Calu3 (cell line): ENCODE measurements around the gene SPOCK1. TPM values are rescaled to one million over a fixed set of nuclear protein-coding genes. Genes with fewer than 3 reads are reported as not detected.

Experiments used
- BruUV-seq: library from RNA; stranded (reverse); fragments of 400-500 nt; replicated peaks from 2 replicates; lab custom pipeline; 2021; lab: Mats Ljungman, UMichigan
- CTCF ChIA-PET: fragments of 300-600 bp; sonication (Branson Sonifier 250); formaldehyde crosslinking; loops from one replicate; lab custom pipeline; 2022; ENCODE audit warnings: antibody characterized with exemption; lab: Charles Lee
- DNase-seq: peaks from one replicate; pipeline ENCODE4 v3.0.0; 2022
- H3K27ac Mint-ChIP-seq: one replicate; pipeline ENCODE4 v1.8.0; 2022; ENCODE audit warnings: mixed read lengths; ENCODE audit not compliant: unreplicated experiment
- H3K27me3 Mint-ChIP-seq: one replicate; pipeline ENCODE4 v1.8.0; 2022; ENCODE audit warnings: mixed read lengths; ENCODE audit not compliant: unreplicated experiment
- H3K36me3 Mint-ChIP-seq: one replicate; pipeline ENCODE4 v1.8.0; 2022; ENCODE audit warnings: mild to moderate bottlenecking, moderate library complexity, mixed read lengths; ENCODE audit not compliant: insufficient read depth, unreplicated experiment
- H3K4me1 Mint-ChIP-seq: one replicate; pipeline ENCODE4 v1.8.0; 2022; ENCODE audit warnings: mild to moderate bottlenecking, low read depth, mixed read lengths; ENCODE audit not compliant: unreplicated experiment
- H3K4me3 Mint-ChIP-seq: one replicate; pipeline ENCODE4 v1.8.0; 2022; ENCODE audit warnings: mild to moderate bottlenecking, low read depth, moderate library complexity, mixed read lengths; ENCODE audit not compliant: unreplicated experiment
- H3K9me3 Mint-ChIP-seq: one replicate; pipeline ENCODE4 v1.8.0; 2022; ENCODE audit warnings: low read depth, mixed read lengths; ENCODE audit not compliant: unreplicated experiment
- CTCF ChIP-seq: fragments of 200-600 bp; IDR thresholded peaks from one replicate; pipeline ENCODE4 v1.8.0; 2022; ENCODE audit warnings: antibody characterized with exemption; ENCODE audit not compliant: unreplicated experiment
- intact Hi-C: fragments of 100-400 bp; cut with micrococcal nuclease; formaldehyde crosslinking; loops from one replicate; pipeline ENCODE4 v1.10.0; 2022; ENCODE audit not compliant: unreplicated experiment
- total RNA-seq: library from RNA; stranded (reverse); gene quantifications from 2 replicates; pipeline ENCODE4 v1.2.3, GENCODE V29; 2022

SPOCK1 gene
- total RNA-seq, 1 experiment from 2014 or later, result 3.2 TPM

DNA sequence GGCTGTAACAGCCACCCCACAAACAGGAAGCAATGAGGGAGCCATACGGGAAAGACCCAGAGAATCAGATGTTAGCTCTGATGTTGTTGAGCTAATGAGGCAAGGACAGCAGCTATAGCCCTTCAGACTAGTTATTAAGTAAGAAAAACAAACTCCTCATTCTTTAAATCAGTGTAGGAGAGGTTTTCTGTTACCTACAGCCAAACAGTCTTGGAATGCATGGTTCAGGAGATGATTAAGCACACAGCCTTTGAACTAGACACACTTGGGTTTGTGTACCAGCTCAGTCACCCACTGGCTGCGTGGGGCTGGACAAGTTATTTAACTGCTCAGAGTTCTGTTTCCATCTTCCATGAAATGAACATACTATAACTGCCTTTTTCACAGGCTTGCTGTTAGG lies 68.1 kb downstream of the SPOCK1 start:
- H3K27ac Mint-ChIP-seq, result no peak overlapping the region
- intact Hi-C loops, result no loop called here
- CTCF ChIA-PET, result no interaction called here

DNA sequence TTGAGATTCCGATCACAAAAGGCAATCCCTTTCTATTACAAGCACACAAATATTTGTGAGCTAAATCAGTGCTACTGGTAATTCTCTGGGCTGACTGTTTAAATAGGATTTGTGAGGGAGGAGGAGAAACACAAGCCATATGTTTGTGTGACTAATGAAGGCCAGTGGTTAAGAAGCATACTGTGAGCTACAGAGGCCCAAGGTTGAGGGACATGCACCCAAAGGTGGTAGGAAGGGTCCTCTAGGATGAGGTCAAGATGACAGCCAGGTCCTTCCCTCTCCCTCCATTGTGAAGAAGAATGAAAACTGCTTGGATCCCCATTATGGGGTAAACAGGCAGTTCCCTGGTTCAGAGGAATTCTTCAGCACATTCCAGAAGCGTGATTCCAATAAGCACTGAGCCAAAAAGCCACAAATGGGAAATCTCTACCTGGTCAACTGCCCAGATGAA lies 83.9 kb downstream of the SPOCK1 start:
- TF ChIP-seq CTCF, result no peak
- H3K36me3 Mint-ChIP-seq, result no peaks in the 10 kb centered on the region
- no peak overlapping the region for H3K27ac Mint-ChIP-seq
- no peaks in the 10 kb centered on the region for H3K4me1 Mint-ChIP-seq
- no peak overlapping the region for H3K4me3 Mint-ChIP-seq
- CTCF ChIA-PET, result interaction anchor here (0.9 kb wide), 1 partner anchor 10 kb away, joined by 4 read pairs; no protein-coding TSS in a partner anchor
- intact Hi-C loops, result no loop called here
- peaks cover 59% of the 10 kb centered on the region for H3K27me3 Mint-ChIP-seq
- no peak for DNase-seq
- H3K9me3 Mint-ChIP-seq, result peaks cover 3% of the 10 kb centered on the region
- no TSS peak for BruUV-seq

More for the DNA sequence above, 68.1 kb downstream of the SPOCK1 start:
- no TSS peak for BruUV-seq
- Mint-ChIP-seq H3K27me3 (peaks cover 65% of the 10 kb centered on the region), H3K9me3 (no peaks in the 10 kb centered on the region), H3K36me3 (no peaks in the 10 kb centered on the region), H3K4me3 (no peak overlapping the region), H3K4me1 (no peaks in the 10 kb centered on the region)
- no peak for DNase-seq
- no peak for TF ChIP-seq CTCF

GRCh38 chr5:137414112-137414755 lies 84.9 kb downstream of the SPOCK1 start:
- no TSS peak for BruUV-seq

DNA sequence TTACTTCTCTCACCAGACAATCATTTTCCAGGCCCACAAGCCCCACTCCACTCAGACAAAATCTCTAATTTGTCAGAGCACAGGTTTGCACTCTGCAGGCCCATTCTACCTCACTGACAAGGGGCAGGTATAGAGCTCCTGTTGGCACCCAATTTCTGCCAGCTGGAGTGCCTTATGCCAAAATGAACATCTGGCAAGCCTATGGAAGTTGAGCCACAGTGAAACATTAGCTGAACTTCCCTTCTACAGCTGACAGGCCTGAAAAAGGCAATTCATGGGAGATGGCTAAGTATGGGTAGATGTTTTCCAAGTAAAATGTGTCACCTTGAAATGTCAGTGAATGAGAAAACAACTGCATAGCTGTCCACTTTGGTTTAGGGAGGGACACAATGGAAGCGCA lies 87.0 kb downstream of the SPOCK1 start:
- no peak overlapping the region for H3K4me3 Mint-ChIP-seq
- TF ChIP-seq CTCF, result no peak
- peaks cover 3% of the 10 kb centered on the region for H3K9me3 Mint-ChIP-seq
- H3K36me3 Mint-ChIP-seq, result no peaks in the 10 kb centered on the region
- CTCF ChIA-PET, result no interaction called here
- intact Hi-C loops, result no loop called here
- peaks cover 90% of the 10 kb centered on the region for H3K27me3 Mint-ChIP-seq
- no TSS peak for BruUV-seq
- no peak overlapping the region for H3K27ac Mint-ChIP-seq
- DNase-seq, result no peak
- no peaks in the 10 kb centered on the region for H3K4me1 Mint-ChIP-seq

More at GRCh38 chr5:137414112-137414755, 84.9 kb downstream of the SPOCK1 start:
- CTCF ChIA-PET, result no interaction called here
- Mint-ChIP-seq H3K27me3 (peaks cover 69% of the 10 kb centered on the region), H3K9me3 (peaks cover 3% of the 10 kb centered on the region), H3K36me3 (no peaks in the 10 kb centered on the region), H3K4me3 (no peak overlapping the region), H3K4me1 (no peaks in the 10 kb centered on the region), H3K27ac (no peak overlapping the region)
- TF ChIP-seq CTCF, result no peak
- no peak for DNase-seq
- intact Hi-C loops, result no loop called here
